OCI-LY1 (cell line): ENCODE measurements around the gene DHDH.

Experiments
- H2AFZ ChIP-seq: fragments of 200-600 bp; sonication (generic), shearing (Covaris generic); 2 replicates; pipeline ENCODE4 v1.6.0; 2014; ENCODE audit warnings: antibody characterized with exemption, mild to moderate bottlenecking, low read length
- H3F3A ChIP-seq: fragments of 200-600 bp; sonication (generic), shearing (Covaris generic); 2 replicates; pipeline ENCODE4 v1.6.0; 2014; ENCODE audit warnings: mild to moderate bottlenecking, antibody characterized with exemption, low read length, moderate library complexity; ENCODE audit not compliant: insufficient read depth
- H3K27ac ChIP-seq: fragments of 200-600 bp; sonication (generic); 2 replicates; pipeline ENCODE4 v1.5.1; 2014; ENCODE audit warnings: low read length, mixed run types, mild to moderate bottlenecking, low read depth; ENCODE audit not compliant: poor library complexity, severe bottlenecking
- H3K27me3 ChIP-seq: fragments of 200-600 bp; sonication (generic); 2 replicates; pipeline ENCODE4 v1.6.0; 2014; ENCODE audit warnings: antibody characterized with exemption, mild to moderate bottlenecking, low read length, moderate library complexity; ENCODE audit not compliant: insufficient read depth
- H3K36me3 ChIP-seq: fragments of 200-600 bp; sonication (generic); 2 replicates; pipeline ENCODE4 v1.6.1; 2014; ENCODE audit warnings: mild to moderate bottlenecking, antibody characterized with exemption, low read length, moderate library complexity, mixed read lengths; ENCODE audit not compliant: insufficient read depth
- H3K4me1 ChIP-seq: fragments of 200-600 bp; sonication (generic); 2 replicates; pipeline ENCODE4 v1.5.1; 2014; ENCODE audit warnings: mild to moderate bottlenecking, low read length, moderate library complexity; ENCODE audit not compliant: insufficient read depth, severe bottlenecking
- H3K4me2 ChIP-seq: fragments of 200-600 bp; sonication (generic), shearing (Covaris generic); 2 replicates; pipeline ENCODE4 v1.6.1; 2014; ENCODE audit warnings: low read length
- H3K4me3 ChIP-seq: fragments of 200-600 bp; sonication (generic); 2 replicates; pipeline ENCODE4 v1.5.1; 2014; ENCODE audit warnings: low read length, low read depth, mild to moderate bottlenecking, mixed read lengths; ENCODE audit not compliant: poor library complexity, severe bottlenecking
- H3K79me2 ChIP-seq: fragments of 200-600 bp; shearing (Covaris generic); 2 replicates; pipeline ENCODE4 v1.6.1; 2016; ENCODE audit warnings: mixed run types, low read length, mixed read lengths; ENCODE audit not compliant: insufficient read depth
- H3K9ac ChIP-seq: fragments of 200-600 bp; sonication (generic), shearing (Covaris generic); 2 replicates; pipeline ENCODE4 v1.6.1; 2014; ENCODE audit warnings: mild to moderate bottlenecking, low read length, mixed read lengths
- H3K9me2 ChIP-seq: fragments of 200-600 bp; sonication (generic), shearing (Covaris generic); 2 replicates; pipeline ENCODE4 v1.6.1; 2014; ENCODE audit warnings: low read depth, mild to moderate bottlenecking, low read length, mixed read lengths
- H3K9me3 ChIP-seq: fragments of 200-600 bp; shearing (Covaris generic); 2 replicates; pipeline ENCODE4 v1.6.1; 2014; ENCODE audit warnings: low read length, mixed read lengths
- H4K20me1 ChIP-seq: fragments of 200-600 bp; sonication (generic), shearing (Covaris generic); 2 replicates; pipeline ENCODE4 v1.6.0; 2016; ENCODE audit warnings: mild to moderate bottlenecking, low read length; ENCODE audit not compliant: insufficient read depth
- EZH2 ChIP-seq: fragments of 200-600 bp; sonication (generic), shearing (Covaris generic); IDR thresholded peaks from 2 replicates; pipeline ENCODE4 v1.8.0; 2017; ENCODE audit warnings: borderline replicate concordance, mixed run types, mild to moderate bottlenecking, antibody characterized with exemption, low read length, moderate library complexity, mixed read lengths
- TF ChIP-seq, protein P1 (sequence below): fragments of 200-600 bp; sonication (generic), shearing (Covaris generic); IDR thresholded peaks from 2 replicates; pipeline ENCODE4 v1.5.1; 2017; ENCODE audit warnings: mild to moderate bottlenecking, antibody characterized with exemption, low read length, moderate library complexity, mixed read lengths

DHDH gene

DNA sequence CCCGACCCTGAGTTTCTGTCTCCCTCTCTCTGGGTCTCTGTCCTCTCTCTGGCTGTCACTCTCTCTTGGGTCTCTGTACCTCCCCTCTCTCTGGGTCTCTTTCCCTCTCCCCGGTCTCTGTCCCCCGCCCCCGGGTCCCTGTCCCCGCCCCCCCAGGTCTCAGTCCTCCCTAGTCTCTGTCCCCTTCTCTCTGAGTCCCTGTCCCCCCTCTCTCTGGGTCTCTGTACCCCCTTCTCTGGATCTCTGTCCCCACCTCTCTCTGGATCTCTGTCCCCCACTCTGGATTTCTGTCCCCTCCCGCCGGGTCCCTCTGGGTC is 29.3 kb downstream of the DHDH start:
- Histone ChIP-seq H3K4me3 (peak overlapping the region; percentile 35), H3K79me2 (0 out of 2 replicates have a peak, but pooled peaks cover 4% of the 10 kb centered on the region), H3K9me2 (no peaks in the 10 kb centered on the region), H3K27me3 (no peaks in the 10 kb centered on the region), H3K9me3 (no peaks in the 10 kb centered on the region), H3K4me2 (peak overlapping the region; percentile 94), H4K20me1 (no peaks in the 10 kb centered on the region), H3K4me1 (peaks cover 49% of the 10 kb centered on the region), H3K9ac (peak overlapping the region; percentile 85), H2AFZ (no peak overlapping the region), H3K36me3 (peaks cover 27% of the 10 kb centered on the region), H3K27ac (peak overlapping the region; percentile 87), H3F3A (peaks cover 5% of the 10 kb centered on the region; the same call in 1 of the 2 replicates)
- TF ChIP-seq EZH2, result no peak
- TF ChIP-seq, protein P1, sequence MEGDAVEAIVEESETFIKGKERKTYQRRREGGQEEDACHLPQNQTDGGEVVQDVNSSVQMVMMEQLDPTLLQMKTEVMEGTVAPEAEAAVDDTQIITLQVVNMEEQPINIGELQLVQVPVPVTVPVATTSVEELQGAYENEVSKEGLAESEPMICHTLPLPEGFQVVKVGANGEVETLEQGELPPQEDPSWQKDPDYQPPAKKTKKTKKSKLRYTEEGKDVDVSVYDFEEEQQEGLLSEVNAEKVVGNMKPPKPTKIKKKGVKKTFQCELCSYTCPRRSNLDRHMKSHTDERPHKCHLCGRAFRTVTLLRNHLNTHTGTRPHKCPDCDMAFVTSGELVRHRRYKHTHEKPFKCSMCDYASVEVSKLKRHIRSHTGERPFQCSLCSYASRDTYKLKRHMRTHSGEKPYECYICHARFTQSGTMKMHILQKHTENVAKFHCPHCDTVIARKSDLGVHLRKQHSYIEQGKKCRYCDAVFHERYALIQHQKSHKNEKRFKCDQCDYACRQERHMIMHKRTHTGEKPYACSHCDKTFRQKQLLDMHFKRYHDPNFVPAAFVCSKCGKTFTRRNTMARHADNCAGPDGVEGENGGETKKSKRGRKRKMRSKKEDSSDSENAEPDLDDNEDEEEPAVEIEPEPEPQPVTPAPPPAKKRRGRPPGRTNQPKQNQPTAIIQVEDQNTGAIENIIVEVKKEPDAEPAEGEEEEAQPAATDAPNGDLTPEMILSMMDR, result no peak

DNA sequence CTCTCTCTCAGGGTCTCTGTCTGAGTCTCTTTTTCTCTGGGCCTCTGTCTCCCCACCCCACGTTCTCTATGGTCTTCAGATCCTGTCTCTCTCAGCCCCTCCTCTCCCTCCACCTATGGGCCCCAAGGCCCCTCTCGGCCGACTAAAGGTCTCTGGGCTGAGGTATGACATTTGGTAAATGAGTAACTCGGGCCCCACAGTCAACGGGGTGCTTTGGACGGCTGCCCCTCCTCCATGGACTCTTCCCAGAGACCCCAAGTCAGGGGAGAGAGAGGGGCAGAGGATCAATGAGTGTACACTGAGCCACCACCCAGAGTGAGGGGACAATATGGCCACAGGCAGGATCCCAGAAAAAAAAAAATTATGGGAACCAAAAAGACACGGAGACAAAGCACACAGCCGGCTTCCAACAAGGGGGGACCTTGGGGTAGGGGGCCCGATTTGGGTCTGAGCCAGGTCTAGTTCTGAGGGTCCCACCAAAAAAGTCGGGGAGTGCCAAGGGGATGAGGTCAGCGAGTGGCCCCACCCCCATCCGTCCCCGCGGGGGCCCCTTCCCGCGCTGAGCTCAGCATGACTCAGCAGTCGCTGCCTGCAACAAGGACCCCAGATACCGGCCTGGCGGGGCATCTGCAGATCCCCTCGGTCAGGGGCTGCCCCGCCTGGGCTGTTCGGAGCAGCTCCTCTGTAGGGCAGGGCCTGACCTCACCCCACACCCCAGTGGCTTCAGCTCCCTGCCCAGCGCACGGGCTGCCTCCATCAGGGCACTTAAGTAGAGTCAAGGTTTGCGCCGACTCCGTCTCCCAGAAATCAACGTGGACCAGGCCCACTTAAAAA is 30.1 kb downstream of the DHDH start:
- Histone ChIP-seq H4K20me1 (no peaks in the 10 kb centered on the region), H3K36me3 (peaks cover 31% of the 10 kb centered on the region), H3K4me3 (peak overlapping the region; percentile 57), H3K4me2 (peak overlapping the region; percentile 94), H3K9me3 (no peaks in the 10 kb centered on the region), H3K4me1 (peaks cover 52% of the 10 kb centered on the region), H3F3A (peaks cover 5% of the 10 kb centered on the region; the same call in 1 of the 2 replicates), H3K79me2 (0 out of 2 replicates have a peak, but pooled peaks cover 4% of the 10 kb centered on the region), H3K27me3 (no peaks in the 10 kb centered on the region), H3K9ac (peak overlapping the region; percentile 85), H3K9me2 (no peaks in the 10 kb centered on the region), H2AFZ (no peak overlapping the region), H3K27ac (peak overlapping the region; percentile 87)
- TF ChIP-seq, protein P1, result no peak
- no peak for TF ChIP-seq EZH2

DNA sequence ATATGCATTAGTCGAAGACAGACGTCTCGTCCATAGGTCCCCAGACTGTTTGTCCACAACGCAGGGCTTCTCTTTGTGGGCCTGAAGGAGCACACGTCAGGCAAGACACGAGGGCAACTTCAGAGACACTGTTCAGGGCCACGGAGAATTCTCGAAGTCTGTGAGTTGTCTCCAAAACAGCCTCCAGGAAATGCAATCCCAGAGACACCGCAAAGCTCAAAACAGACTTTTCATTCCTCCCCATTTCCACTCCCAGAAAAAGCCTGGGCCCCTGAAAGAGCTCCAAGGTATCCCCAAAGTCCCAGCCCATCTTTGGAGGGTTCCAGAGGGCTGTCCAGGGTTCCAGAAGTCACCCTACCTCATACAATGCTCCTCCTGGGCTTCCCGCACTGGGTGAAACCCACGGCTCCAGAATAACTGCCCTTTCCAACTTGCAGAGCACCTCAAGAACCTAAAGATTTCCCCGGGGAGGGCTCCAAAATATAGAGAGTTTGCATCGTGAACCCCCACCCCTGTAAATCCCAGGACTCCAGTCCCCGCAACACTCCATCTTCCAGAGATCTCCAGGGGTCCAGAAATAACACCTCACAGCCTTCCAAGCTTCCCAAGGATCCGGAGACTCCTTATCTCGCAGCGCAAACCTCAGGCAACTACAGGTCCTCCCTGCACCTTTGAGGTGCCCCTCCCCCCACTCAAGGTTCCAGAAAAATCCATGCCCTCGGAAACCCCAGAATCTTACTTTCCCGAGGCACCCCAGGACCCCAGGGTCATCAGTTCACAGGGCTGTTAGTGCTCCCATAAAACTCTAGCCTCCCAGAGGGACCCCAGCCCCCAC is 30.9 kb downstream of the DHDH start:
- Histone ChIP-seq H3K36me3 (peaks cover 38% of the 10 kb centered on the region), H3K79me2 (0 out of 2 replicates have a peak, but pooled peaks cover 4% of the 10 kb centered on the region), H3K27ac (peak overlapping the region; percentile 87), H4K20me1 (no peaks in the 10 kb centered on the region), H3K4me1 (peaks cover 52% of the 10 kb centered on the region), H3F3A (peaks cover 5% of the 10 kb centered on the region; the same call in 1 of the 2 replicates), H3K4me3 (peak overlapping the region; percentile 57), H3K4me2 (peak overlapping the region; percentile 94), H3K27me3 (no peaks in the 10 kb centered on the region), H3K9me2 (no peaks in the 10 kb centered on the region), H3K9me3 (no peaks in the 10 kb centered on the region), H3K9ac (peak overlapping the region; percentile 85), H2AFZ (no peak overlapping the region)
- no peak for TF ChIP-seq EZH2
- TF ChIP-seq, protein P1, result no peak
